Effector memory CD4-positive, alpha-beta T cell (primary cell): ENCODE measurements around the gene HNRNPA3.
A peak's percentile ranks its signal among the peaks of the same experiment; 100 is the strongest.
"Not testable (repeated sequence)": the region's sequence is repeated elsewhere in the genome, so short reads cannot be mapped to it uniquely, and the experiment has no call there.

Experiments used
- DNase-seq, 3 donors: peaks; one replicate each; pipeline ENCODE4 v3.0.0-alpha.2; 2020
- H3K27ac ChIP-seq: 2 replicates; pipeline ENCODE4 v1.7.0; 2013; ENCODE audit warnings: mild to moderate bottlenecking, low read length, moderate library complexity; ENCODE audit not compliant: insufficient read depth, poor library complexity, severe bottlenecking
- H3K27me3 ChIP-seq: replicated peaks from 2 replicates; pipeline ENCODE4 v1.7.0; 2013; ENCODE audit warnings: mild to moderate bottlenecking, low read length; ENCODE audit not compliant: insufficient read depth, control insufficient read depth, poor library complexity, severe bottlenecking
- H3K36me3 ChIP-seq: 2 replicates; pipeline ENCODE4 v1.7.0; 2013; ENCODE audit warnings: mild to moderate bottlenecking, low read length, moderate library complexity; ENCODE audit not compliant: control insufficient read depth, insufficient read depth
- H3K4me1 ChIP-seq: 2 replicates; pipeline ENCODE4 v1.7.0; 2013; ENCODE audit warnings: low read length, mild to moderate bottlenecking; ENCODE audit not compliant: control insufficient read depth, insufficient read depth, poor library complexity, severe bottlenecking
- H3K4me3 ChIP-seq: 2 replicates; pipeline ENCODE4 v1.7.0; 2013; ENCODE audit warnings: low read length, low read depth, mild to moderate bottlenecking; ENCODE audit not compliant: insufficient read depth, poor library complexity, severe bottlenecking
- H3K9me3 ChIP-seq: 2 replicates; pipeline ENCODE4 v1.7.0; 2013; ENCODE audit warnings: mild to moderate bottlenecking, low read length, moderate library complexity; ENCODE audit not compliant: control insufficient read depth

Gene HNRNPA3

DNA sequence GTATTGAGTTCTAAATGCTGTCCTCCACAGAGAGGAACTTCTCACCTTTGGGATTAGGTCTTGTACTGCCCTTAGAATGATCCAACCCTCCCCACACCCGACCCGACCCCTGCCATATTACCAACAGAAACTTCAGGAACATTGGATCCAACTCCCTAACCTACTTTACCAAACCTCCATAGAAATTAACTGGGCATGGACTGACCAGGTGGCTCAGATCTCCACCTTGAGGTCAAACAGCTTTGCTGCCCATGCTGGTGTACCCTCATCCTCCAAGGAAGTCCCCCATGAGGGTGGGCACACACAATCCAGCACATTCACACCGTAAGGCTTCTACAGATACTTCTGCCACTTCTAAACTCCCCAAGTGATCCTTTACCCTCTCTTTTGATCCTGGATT, 30.5 kb downstream of the HNRNPA3 start:
- Histone ChIP-seq H3K4me1 (peaks cover 40% of the 10 kb centered on the region), H3K4me3 (no peak overlapping the region), H3K27me3 (no peaks in the 10 kb centered on the region), H3K36me3 (no peaks in the 10 kb centered on the region), H3K9me3 (no peaks in the 10 kb centered on the region), H3K27ac (peak overlapping the region; percentile 26)
- no peak for DNase-seq

DNA sequence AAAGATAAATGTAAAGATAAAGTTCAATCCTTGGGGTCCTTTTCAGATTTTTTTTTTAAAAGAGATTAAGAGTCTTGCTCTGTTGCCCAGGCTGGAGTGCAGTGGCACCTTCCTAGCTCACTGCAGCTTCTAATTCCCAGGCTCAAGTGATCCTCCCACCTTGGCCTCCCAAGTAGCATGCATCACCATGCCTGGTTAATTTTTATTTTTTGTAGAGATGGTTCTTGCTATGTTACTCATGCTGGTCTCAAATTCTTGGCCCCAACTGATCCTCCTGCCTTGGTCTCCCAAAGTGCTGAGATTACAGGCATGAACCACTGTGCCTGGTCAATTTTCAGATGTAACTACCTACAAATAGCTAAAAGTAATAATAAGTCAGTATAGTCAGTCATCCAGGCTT, 30.9 kb downstream of the HNRNPA3 start:
- no peaks in the 10 kb centered on the region for H3K27me3 ChIP-seq
- no peaks in the 10 kb centered on the region for H3K36me3 ChIP-seq
- no peak overlapping the region for H3K4me3 ChIP-seq
- H3K4me1 ChIP-seq = peaks cover 40% of the 10 kb centered on the region
- no peak for DNase-seq
- no peaks in the 10 kb centered on the region for H3K9me3 ChIP-seq
- peak overlapping the region; percentile 18 for H3K27ac ChIP-seq

DNA sequence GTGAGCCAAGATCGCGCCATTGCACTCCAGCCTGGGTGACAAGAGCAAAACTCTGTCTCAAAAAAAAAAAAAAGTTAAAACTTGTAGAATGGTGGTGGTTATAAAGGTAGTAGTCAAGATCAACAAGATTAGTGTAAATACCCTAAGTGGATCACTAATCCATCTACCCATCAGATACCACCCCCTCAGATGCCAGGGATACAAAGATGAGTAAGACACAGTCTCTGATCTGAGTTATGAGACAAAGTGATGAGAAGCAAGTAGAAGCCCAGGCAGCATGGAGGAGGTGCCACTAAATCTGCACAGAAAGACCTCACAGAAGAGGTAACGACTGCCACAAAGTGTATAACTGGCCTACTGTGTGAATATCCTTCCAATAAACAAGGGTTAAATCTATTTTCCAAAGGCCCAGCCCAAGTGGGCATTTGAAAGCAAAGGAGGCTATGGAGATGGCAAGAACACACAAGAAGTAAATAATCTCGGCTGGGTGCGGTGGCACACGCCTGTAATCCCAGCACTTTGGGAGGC, 31.7 kb downstream of the HNRNPA3 start:
- DNase-seq = no peak
- Histone ChIP-seq H3K27me3 (no peaks in the 10 kb centered on the region), H3K27ac (no peak overlapping the region), H3K9me3 (no peaks in the 10 kb centered on the region), H3K4me3 (no peak overlapping the region), H3K36me3 (no peaks in the 10 kb centered on the region), H3K4me1 (peaks cover 36% of the 10 kb centered on the region)

DNA sequence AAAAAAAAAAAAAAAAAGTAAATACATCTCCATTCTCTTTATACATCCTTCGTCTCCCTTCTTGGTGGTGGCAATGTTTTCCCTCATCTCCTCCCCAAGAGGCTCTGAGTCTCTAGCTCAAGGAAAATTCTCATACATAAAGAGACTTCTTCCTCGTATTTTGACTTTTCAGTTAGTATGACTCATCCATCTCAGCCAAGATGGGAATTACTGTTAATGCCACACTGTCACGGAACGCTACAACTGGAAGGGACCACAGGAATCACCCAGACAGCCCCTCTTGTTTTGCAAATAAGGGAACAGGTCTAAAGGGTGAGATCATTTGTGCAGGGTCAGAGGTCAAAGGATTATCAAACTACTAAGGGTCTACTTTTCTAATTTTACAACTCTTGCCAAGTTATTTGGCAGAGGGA, 32.4 kb downstream of the HNRNPA3 start:
- H3K27ac ChIP-seq = no peak overlapping the region
- H3K27me3 ChIP-seq = no peaks in the 10 kb centered on the region
- H3K9me3 ChIP-seq = no peaks in the 10 kb centered on the region
- DNase-seq = no peak
- H3K36me3 ChIP-seq = no peaks in the 10 kb centered on the region
- H3K4me3 ChIP-seq = no peak overlapping the region
- peaks cover 32% of the 10 kb centered on the region for H3K4me1 ChIP-seq

DNA sequence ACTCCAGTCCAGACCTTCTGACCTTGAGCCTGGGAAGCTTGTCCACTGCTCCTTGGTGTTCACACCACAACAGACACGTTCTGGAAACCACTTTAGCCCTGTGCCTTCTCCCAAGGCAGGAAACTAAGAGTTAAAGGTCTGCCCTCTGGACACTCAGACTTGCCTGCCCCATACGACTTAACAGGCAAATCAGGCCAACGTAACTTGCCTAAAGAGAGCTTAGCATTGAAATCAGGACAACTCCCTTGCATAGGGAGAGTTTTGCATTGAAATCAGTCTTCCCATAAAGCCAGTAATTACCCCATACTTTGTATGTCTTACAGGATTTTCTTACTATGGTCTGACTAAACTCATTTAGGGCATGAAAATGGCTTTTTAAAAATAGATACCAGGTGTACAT, 33.4 kb downstream of the HNRNPA3 start:
- no peak for DNase-seq
- H3K36me3 ChIP-seq = no peaks in the 10 kb centered on the region
- H3K9me3 ChIP-seq = no peaks in the 10 kb centered on the region
- peaks cover 24% of the 10 kb centered on the region for H3K4me1 ChIP-seq
- H3K4me3 ChIP-seq = no peak overlapping the region
- H3K27ac ChIP-seq = no peak overlapping the region
- no peaks in the 10 kb centered on the region for H3K27me3 ChIP-seq

DNA sequence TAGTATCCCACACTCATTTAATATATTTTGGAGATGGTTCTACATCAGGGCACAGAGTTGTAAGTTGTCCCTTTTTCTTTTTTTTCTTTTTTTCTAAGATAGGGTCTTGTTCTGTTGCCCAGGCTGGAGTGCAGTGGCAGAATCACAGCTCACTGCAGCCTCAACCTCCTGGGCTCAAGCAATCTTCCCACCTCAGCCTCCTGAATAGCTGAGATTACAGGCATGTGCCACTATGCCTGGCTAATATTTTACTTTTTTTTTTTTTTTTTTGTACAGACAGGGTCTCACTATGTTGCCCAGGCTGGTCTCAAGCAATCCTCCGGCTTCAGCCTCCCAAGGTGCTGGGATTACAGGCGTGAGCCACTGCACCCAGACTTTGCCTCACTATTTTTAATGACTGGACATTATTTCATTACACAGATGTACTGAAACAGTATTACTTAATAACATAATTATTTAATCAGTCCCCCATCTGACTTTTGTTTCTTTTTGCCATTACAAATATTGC, 34.0 kb downstream of the HNRNPA3 start:
- H3K4me1 ChIP-seq = peaks cover 23% of the 10 kb centered on the region
- not testable (repeated sequence) for H3K9me3 ChIP-seq, H3K36me3 ChIP-seq, H3K27me3 ChIP-seq, DNase-seq, H3K27ac ChIP-seq, H3K4me3 ChIP-seq

DNA sequence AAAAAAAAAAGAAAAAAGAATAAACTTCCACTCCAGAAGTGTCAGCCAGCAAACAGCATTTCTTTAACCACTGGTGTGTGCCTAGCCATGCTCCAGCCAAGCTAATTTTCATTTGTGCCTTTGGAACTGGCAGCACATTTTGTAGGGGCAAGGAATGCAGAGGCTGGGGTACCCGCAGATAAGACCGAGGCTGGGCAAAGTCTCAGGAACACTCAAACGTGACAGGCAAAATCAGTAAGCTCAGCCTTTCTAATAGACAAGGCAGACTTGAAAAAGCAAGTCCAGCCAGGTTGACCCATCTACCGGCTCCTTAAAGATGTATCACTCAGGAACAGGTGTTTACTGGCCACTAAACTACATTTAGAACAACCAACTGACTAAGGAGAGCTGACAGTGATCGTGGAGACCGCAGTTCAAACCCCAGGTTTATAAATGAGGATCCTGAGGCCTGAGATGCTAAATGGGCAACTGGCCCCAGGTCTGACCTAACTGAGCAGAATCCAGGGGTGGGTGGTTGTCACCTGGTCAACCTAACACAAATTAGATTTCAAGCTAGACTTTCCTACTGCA, 35.2 kb downstream of the HNRNPA3 start:
- no peak overlapping the region for H3K27ac ChIP-seq
- H3K36me3 ChIP-seq = no peaks in the 10 kb centered on the region
- H3K27me3 ChIP-seq = no peaks in the 10 kb centered on the region
- no peaks in the 10 kb centered on the region for H3K9me3 ChIP-seq
- no peak overlapping the region for H3K4me3 ChIP-seq
- H3K4me1 ChIP-seq = peaks cover 21% of the 10 kb centered on the region
- DNase-seq = no peak

DNA sequence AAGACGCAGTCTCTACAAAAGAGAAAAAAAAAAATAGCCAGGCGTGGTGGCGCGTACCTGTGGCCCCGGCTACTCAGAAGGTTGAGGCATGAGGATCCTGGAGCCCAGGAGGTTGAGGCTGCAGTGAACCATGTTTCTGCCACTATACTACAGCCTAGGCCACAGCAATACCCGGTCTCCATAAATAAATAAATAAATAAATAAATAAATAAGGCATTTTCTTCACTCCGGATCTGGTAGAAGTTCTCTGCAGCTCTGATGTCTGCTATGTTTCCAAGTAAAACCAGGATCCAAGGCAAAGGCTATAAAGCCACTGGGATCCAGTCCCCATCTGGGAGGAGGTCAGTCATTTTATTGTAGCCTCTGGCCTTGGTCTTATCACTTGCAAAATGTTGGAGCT, 36.4 kb downstream of the HNRNPA3 start:
- Histone ChIP-seq H3K27ac (no peak overlapping the region), H3K36me3 (no peaks in the 10 kb centered on the region), H3K9me3 (no peaks in the 10 kb centered on the region), H3K4me1 (peaks cover 16% of the 10 kb centered on the region), H3K4me3 (no peak overlapping the region), H3K27me3 (no peaks in the 10 kb centered on the region)
- no peak for DNase-seq

DNA sequence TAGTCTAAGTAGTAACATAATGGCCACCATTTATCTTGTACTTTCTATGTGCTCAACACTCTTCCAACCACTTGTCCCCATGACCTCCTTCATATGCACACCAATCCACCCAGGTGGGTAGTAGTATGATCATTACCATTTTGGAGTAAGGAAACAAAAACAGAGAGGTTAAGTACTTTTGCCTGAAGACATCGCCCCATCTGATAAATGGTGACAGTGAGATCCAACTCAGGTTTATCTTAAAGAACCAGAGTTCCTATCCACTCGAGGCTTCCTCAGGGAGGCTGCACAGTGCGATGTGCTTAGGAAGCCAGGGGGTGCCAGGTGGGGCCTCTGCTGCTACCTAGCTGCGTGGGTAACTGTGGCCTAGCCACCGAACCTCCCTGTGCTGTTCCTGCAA, 37.9 kb downstream of the HNRNPA3 start:
- Histone ChIP-seq H3K27me3 (no peaks in the 10 kb centered on the region), H3K9me3 (no peaks in the 10 kb centered on the region), H3K27ac (no peak overlapping the region), H3K36me3 (no peaks in the 10 kb centered on the region), H3K4me3 (no peak overlapping the region), H3K4me1 (peaks cover 26% of the 10 kb centered on the region)
- no peak for DNase-seq

DNA sequence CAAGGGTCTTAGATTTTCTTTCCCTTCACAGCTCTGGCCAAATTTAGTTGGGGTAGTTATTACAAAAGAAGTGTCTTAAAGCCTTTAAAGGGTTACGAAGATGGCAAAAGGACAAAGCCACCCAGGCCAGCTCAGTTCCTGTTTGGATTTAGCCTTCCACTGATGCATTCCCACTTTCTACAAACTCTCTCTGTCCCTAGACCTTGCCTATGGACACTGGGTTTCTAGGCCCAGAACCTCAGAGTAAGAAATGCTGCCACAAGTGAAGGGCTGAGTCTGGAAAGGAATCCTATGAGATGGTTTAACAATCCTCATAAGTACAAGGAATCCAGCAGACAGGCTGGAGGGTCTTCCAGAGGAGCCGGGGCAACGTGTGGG, 38.6 kb downstream of the HNRNPA3 start:
- H3K27ac ChIP-seq = no peak overlapping the region

More for the DNA sequence above, 38.6 kb downstream of the HNRNPA3 start:
- Histone ChIP-seq H3K27me3 (no peaks in the 10 kb centered on the region), H3K9me3 (no peaks in the 10 kb centered on the region), H3K4me3 (no peak overlapping the region), H3K36me3 (no peaks in the 10 kb centered on the region), H3K4me1 (peaks cover 29% of the 10 kb centered on the region)
- no peak for DNase-seq
